ENCODE measurements around the gene RLBP1.

Gene RLBP1

GRCh38 chr15:89175617-89176191 is 45.7 kb downstream of the RLBP1 start:
- TF ChIP-seq, protein P1, sequence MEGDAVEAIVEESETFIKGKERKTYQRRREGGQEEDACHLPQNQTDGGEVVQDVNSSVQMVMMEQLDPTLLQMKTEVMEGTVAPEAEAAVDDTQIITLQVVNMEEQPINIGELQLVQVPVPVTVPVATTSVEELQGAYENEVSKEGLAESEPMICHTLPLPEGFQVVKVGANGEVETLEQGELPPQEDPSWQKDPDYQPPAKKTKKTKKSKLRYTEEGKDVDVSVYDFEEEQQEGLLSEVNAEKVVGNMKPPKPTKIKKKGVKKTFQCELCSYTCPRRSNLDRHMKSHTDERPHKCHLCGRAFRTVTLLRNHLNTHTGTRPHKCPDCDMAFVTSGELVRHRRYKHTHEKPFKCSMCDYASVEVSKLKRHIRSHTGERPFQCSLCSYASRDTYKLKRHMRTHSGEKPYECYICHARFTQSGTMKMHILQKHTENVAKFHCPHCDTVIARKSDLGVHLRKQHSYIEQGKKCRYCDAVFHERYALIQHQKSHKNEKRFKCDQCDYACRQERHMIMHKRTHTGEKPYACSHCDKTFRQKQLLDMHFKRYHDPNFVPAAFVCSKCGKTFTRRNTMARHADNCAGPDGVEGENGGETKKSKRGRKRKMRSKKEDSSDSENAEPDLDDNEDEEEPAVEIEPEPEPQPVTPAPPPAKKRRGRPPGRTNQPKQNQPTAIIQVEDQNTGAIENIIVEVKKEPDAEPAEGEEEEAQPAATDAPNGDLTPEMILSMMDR (IDR thresholded peaks at IDR 0.05; ENCODE audit: low read depth, low read length, missing control alignments): no peak
- H3K4me3 ChIP-seq (ENCODE audit: low read depth, low read length): no peak overlapping the region
- in situ Hi-C loops (cut with HindIII; ENCODE audit: low pct_ligation_motif_present, low sequenced_read_pairs): no loop called here

GRCh38 chr15:89174476-89174875 is 46.9 kb downstream of the RLBP1 start:
- Histone ChIP-seq H3K27me3 (replicated peaks) (no peaks in the 10 kb centered on the region), H3K27ac (no peak overlapping the region), H3K4me3 (ENCODE audit: low read depth, low read length) (no peak overlapping the region), H3K36me3 (replicated peaks) (peaks cover 9% of the 10 kb centered on the region)
- no peak for DNase-seq
- TF ChIP-seq, protein P1 (IDR thresholded peaks at IDR 0.05; ENCODE audit: low read depth, low read length, missing control alignments): no peak
- in situ Hi-C loops (cut with HindIII; ENCODE audit: low pct_ligation_motif_present, low sequenced_read_pairs): no loop called here

More at GRCh38 chr15:89175617-89176191, 45.7 kb downstream of the RLBP1 start:
- peaks cover 9% of the 10 kb centered on the region for H3K36me3 ChIP-seq (replicated peaks)
- no peak for DNase-seq
- no peak overlapping the region for H3K27ac ChIP-seq
- H3K27me3 ChIP-seq (replicated peaks): no peaks in the 10 kb centered on the region

GRCh38 chr15:89172921-89173320 is 48.5 kb downstream of the RLBP1 start:
- Histone ChIP-seq H3K4me3 (ENCODE audit: low read depth, low read length) (no peak overlapping the region), H3K27me3 (replicated peaks) (no peaks in the 10 kb centered on the region), H3K36me3 (replicated peaks) (peaks cover 5% of the 10 kb centered on the region), H3K27ac (no peak overlapping the region)
- DNase-seq: no peak
- TF ChIP-seq, protein P1 (IDR thresholded peaks at IDR 0.05; ENCODE audit: low read depth, low read length, missing control alignments): no peak
- in situ Hi-C loops (cut with HindIII; ENCODE audit: low pct_ligation_motif_present, low sequenced_read_pairs): no loop called here

GRCh38 chr15:89171136-89172072 is 50.0 kb downstream of the RLBP1 start:
- peak; percentile 61 for DNase-seq
- Histone ChIP-seq H3K36me3 (replicated peaks) (peaks cover 4% of the 10 kb centered on the region), H3K27me3 (replicated peaks) (no peaks in the 10 kb centered on the region), H3K4me3 (ENCODE audit: low read depth, low read length) (no peak overlapping the region), H3K27ac (no peak overlapping the region)
- TF ChIP-seq, protein P1 (IDR thresholded peaks at IDR 0.05; ENCODE audit: low read depth, low read length, missing control alignments): peak; percentile 86
- in situ Hi-C loops (cut with HindIII; ENCODE audit: low pct_ligation_motif_present, low sequenced_read_pairs): no loop called here

GRCh38 chr15:89170364-89170763 is 51.0 kb downstream of the RLBP1 start:
- Histone ChIP-seq H3K27me3 (replicated peaks) (no peaks in the 10 kb centered on the region), H3K27ac (no peak overlapping the region), H3K36me3 (replicated peaks) (no peaks in the 10 kb centered on the region), H3K4me3 (ENCODE audit: low read depth, low read length) (no peak overlapping the region)
- TF ChIP-seq, protein P1 (IDR thresholded peaks at IDR 0.05; ENCODE audit: low read depth, low read length, missing control alignments): no peak
- in situ Hi-C loops (cut with HindIII; ENCODE audit: low pct_ligation_motif_present, low sequenced_read_pairs): no loop called here
- DNase-seq: no peak

Data from brain microvascular endothelial cell (primary cell).